Suprapubic skin (tissue), 4 donors: Measurements from ENCODE around the gene METTL15. TPM values are rescaled to one million over a fixed set of nuclear protein-coding genes. Genes with fewer than 3 reads are reported as not detected.

Source experiments
- DNase-seq, 2 donors: peaks; one replicate each; pipeline ENCODE4 v3.0.0-alpha.2; 2019; ENCODE audit warnings: low spot score in 2 of 2
- H3K27ac ChIP-seq: fragments of 200-600 bp; sonication (generic); one replicate; pipeline ENCODE4 v1.5.1; 2019
- H3K27me3 ChIP-seq: fragments of 200-600 bp; sonication (generic); one replicate; pipeline ENCODE4 v1.5.1; 2019
- H3K36me3 ChIP-seq: fragments of 200-600 bp; sonication (generic); one replicate; pipeline ENCODE4 v1.5.1; 2019
- H3K4me1 ChIP-seq: fragments of 200-600 bp; sonication (generic); one replicate; pipeline ENCODE4 v1.5.1; 2019
- H3K4me3 ChIP-seq: fragments of 200-600 bp; sonication (generic); one replicate; pipeline ENCODE4 v1.5.1; 2019; ENCODE audit warnings: mild to moderate bottlenecking
- H3K9me3 ChIP-seq: fragments of 200-600 bp; sonication (generic); one replicate; pipeline ENCODE4 v1.5.1; 2019
- EP300 ChIP-seq: sonication (generic); formaldehyde crosslinking; IDR thresholded peaks from one replicate; pipeline ENCODE4 v1.6.1; 2017; ENCODE audit warnings: antibody characterized with exemption
- POLR2A ChIP-seq, 2 donors: fragments of 450-650 bp; IDR thresholded peaks; one replicate each; pipeline ENCODE4 v1.6.1; 2017; ENCODE audit warnings: antibody characterized with exemption in 2 of 2, mild to moderate bottlenecking in 2 of 2, moderate library complexity in 2 of 2
- POLR2AphosphoS5 ChIP-seq, 3 donors: sonication (generic); formaldehyde crosslinking; IDR thresholded peaks; one replicate each; pipeline ENCODE4 v1.6.1; 2017; ENCODE audit warnings: antibody characterized with exemption in 3 of 3
- WGBS: methylation state at CpG from one replicate; pipeline ENCODE4 v1.1.5; 2018; 5-methylcytosine and 5-hydroxymethylcytosine counted together
- total RNA-seq, 4 donors: library from RNA; depleted of rRNA; stranded (reverse); fragments of >200 nt; gene quantifications; one replicate each; pipeline ENCODE4 v1.1.0, GENCODE V29; 2016
- TF ChIP-seq, protein P1 (sequence below), 2 donors: fragments of 200-600 bp in 1 of 2; fragments of 450-650 bp in 1 of 2; sonication (generic) in 1 of 2; IDR thresholded peaks; one replicate each; pipeline ENCODE4 v1.5.1; 2016 to 2019; ENCODE audit warnings: antibody characterized with exemption in 2 of 2, mild to moderate bottlenecking in 1 of 2, moderate library complexity in 1 of 2

METTL15 gene
- total RNA-seq, 4 donors from 2014 or later, result 6.4 to 16.1 (median 10.2) TPM

DNA sequence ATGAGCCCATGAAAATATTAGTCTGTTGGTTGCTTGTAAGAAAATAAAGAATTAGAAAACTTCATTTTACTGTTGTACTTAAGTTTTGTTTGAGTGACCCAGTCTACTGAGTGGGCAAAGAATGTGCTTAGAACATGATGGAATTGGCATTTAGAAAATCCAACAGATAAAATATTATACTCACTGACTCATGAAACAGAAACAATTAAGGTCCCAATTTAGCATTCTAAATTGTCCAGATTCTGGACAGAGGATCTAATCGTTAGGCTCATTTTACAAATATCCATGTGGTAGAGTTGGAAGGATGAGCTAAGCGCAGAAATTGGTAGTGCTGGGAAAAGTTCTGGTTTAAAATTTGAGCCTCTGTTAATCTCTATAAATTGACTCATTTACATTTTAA, 45.4 kb downstream of the METTL15 start:
- H3K4me1 ChIP-seq, result no peaks in the 10 kb centered on the region
- TF ChIP-seq, protein P1, sequence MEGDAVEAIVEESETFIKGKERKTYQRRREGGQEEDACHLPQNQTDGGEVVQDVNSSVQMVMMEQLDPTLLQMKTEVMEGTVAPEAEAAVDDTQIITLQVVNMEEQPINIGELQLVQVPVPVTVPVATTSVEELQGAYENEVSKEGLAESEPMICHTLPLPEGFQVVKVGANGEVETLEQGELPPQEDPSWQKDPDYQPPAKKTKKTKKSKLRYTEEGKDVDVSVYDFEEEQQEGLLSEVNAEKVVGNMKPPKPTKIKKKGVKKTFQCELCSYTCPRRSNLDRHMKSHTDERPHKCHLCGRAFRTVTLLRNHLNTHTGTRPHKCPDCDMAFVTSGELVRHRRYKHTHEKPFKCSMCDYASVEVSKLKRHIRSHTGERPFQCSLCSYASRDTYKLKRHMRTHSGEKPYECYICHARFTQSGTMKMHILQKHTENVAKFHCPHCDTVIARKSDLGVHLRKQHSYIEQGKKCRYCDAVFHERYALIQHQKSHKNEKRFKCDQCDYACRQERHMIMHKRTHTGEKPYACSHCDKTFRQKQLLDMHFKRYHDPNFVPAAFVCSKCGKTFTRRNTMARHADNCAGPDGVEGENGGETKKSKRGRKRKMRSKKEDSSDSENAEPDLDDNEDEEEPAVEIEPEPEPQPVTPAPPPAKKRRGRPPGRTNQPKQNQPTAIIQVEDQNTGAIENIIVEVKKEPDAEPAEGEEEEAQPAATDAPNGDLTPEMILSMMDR (IDR thresholded peaks at IDR 0.05), result no peak
- no peak for TF ChIP-seq POLR2AphosphoS5 (IDR thresholded peaks at IDR 0.05)
- no peak for TF ChIP-seq EP300
- 93% methylated on average over 2 of the region's 2 CpGs for WGBS

DNA sequence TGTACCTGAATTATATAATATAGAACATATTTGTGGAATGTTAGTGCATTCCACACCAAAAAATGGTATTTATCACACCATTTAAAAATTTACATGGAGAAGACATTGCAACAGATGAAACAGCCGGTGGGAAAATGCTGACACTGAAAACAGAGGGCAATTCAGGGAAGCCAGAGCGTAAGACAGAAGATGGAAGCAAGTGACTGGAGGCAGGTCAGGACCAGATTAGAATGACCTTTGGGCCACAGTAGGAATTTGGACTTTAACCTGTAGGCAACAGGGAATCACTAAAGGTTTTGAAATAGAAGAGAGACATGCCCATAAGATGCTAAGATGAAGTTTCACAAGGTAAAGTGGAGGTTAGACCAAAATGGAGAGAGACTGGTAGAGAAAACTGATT, 60.5 kb downstream of the METTL15 start:
- no peaks in the 10 kb centered on the region for H3K9me3 ChIP-seq
- no peak for DNase-seq
- 92% methylated on average over 2 of the region's 2 CpGs for WGBS
- TF ChIP-seq POLR2A (IDR thresholded peaks at IDR 0.05) (no peak), POLR2AphosphoS5 (IDR thresholded peaks at IDR 0.05) (no peak), EP300 (no peak)
- TF ChIP-seq, protein P1 (IDR thresholded peaks at IDR 0.05), result no peak
- H3K27me3 ChIP-seq, result no peaks in the 10 kb centered on the region
- no peak overlapping the region for H3K4me3 ChIP-seq
- peaks cover 7% of the 10 kb centered on the region for H3K36me3 ChIP-seq
- no peak overlapping the region for H3K27ac ChIP-seq
- no peaks in the 10 kb centered on the region for H3K4me1 ChIP-seq

More for the DNA sequence above, 45.4 kb downstream of the METTL15 start:
- peaks cover 20% of the 10 kb centered on the region for H3K36me3 ChIP-seq
- no peaks in the 10 kb centered on the region for H3K9me3 ChIP-seq
- H3K4me3 ChIP-seq, result no peak overlapping the region
- H3K27me3 ChIP-seq, result no peaks in the 10 kb centered on the region
- no peak overlapping the region for H3K27ac ChIP-seq
- DNase-seq, result no peak

DNA sequence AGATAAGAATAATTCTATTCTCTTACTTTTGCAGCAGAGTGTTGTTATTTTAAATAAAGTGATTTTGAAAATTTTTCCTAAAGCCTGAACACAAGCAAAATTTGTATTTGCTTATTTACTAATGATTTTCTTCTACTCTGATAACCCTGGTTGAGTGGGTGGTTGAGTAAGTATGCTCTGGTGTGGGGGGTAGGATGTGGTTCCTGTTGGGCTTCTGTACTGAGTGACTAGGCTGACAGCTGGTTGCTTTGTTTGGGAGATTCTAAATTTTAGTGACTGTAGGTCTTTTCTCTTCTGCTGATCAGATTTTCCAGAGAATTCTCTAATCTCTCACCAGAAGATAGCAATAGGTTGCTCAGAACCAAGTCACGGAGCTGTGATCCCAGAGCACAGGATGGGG, 61.6 kb downstream of the METTL15 start:
- 97% methylated on average over 1 of the region's 1 CpG for WGBS
- TF ChIP-seq POLR2A (IDR thresholded peaks at IDR 0.05) (no peak), POLR2AphosphoS5 (IDR thresholded peaks at IDR 0.05) (no peak), EP300 (no peak)
- TF ChIP-seq, protein P1 (IDR thresholded peaks at IDR 0.05), result no peak
- H3K4me1 ChIP-seq, result no peaks in the 10 kb centered on the region
- H3K9me3 ChIP-seq, result no peaks in the 10 kb centered on the region
- no peaks in the 10 kb centered on the region for H3K27me3 ChIP-seq
- H3K4me3 ChIP-seq, result no peak overlapping the region
- peaks cover 14% of the 10 kb centered on the region for H3K36me3 ChIP-seq
- no peak overlapping the region for H3K27ac ChIP-seq
- DNase-seq, result no peak

DNA sequence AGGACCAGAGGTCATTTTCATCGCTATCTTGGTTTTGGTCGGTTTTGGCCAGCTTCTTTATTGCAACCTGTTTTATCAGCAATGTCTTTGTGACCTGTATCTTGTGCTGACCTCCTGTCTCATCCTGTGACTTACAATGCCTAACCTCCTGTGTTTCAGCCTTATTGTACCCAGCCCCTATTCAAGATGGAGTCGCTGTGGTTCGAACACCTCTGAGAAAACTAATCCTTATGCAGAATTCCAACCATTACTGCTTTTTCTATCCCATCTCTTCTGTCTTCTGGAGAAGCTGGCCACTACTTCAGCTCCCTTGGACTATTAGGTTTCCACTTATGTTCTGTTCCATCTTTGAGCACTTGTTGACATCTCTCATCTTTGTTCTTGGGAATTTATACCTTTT, 62.6 kb downstream of the METTL15 start:
- Histone ChIP-seq H3K36me3 (peaks cover 14% of the 10 kb centered on the region), H3K9me3 (no peaks in the 10 kb centered on the region), H3K4me1 (no peaks in the 10 kb centered on the region), H3K27me3 (no peaks in the 10 kb centered on the region), H3K4me3 (no peak overlapping the region), H3K27ac (no peak overlapping the region)
- 94% methylated on average over 4 of the region's 4 CpGs for WGBS
- TF ChIP-seq POLR2AphosphoS5 (IDR thresholded peaks at IDR 0.05), result no peak
- TF ChIP-seq POLR2A (IDR thresholded peaks at IDR 0.05), result no peak
- no peak for TF ChIP-seq EP300
- TF ChIP-seq, protein P1 (IDR thresholded peaks at IDR 0.05), result no peak
- no peak for DNase-seq

DNA sequence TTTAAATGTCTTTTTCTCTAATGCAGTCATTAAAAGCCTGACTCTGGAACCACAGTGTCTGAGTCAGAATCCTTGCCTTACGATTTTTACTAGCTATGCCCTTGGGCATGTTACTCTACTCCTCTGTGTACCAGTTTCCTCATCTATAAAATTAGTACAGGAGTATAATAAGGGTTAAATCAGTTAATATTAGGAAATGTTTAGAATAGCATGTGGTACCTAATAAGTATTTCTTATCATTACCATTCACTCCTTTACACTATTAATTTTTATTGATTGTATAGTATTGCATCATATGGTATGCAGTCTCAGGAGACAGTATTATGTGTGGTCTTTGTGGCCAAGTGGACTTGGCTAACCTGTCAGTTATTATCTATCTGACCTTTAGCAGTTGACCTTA, 68.2 kb downstream of the METTL15 start:
- H3K27me3 ChIP-seq, result no peaks in the 10 kb centered on the region
- H3K36me3 ChIP-seq, result peaks cover 14% of the 10 kb centered on the region
- no peak overlapping the region for H3K4me3 ChIP-seq
- TF ChIP-seq EP300, result no peak
- TF ChIP-seq, protein P1 (IDR thresholded peaks at IDR 0.05), result no peak
- no peak for TF ChIP-seq POLR2AphosphoS5 (IDR thresholded peaks at IDR 0.05)
- TF ChIP-seq POLR2A (IDR thresholded peaks at IDR 0.05), result no peak
- H3K27ac ChIP-seq, result no peak overlapping the region
- no peak for DNase-seq
- H3K4me1 ChIP-seq, result no peaks in the 10 kb centered on the region
- 57% methylated on average over 1 of the region's 1 CpG for WGBS
- no peaks in the 10 kb centered on the region for H3K9me3 ChIP-seq
